GM18517 (cell line): ENCODE measurements around the gene MESP1.

Experiments
- ATAC-seq: cut with Tn5 transposase; IDR thresholded peaks from one replicate; pipeline ENCODE4 v1.9.1; 2021; ENCODE audit warnings: mild to moderate bottlenecking, moderate library complexity; ENCODE audit not compliant: unreplicated experiment

Gene MESP1

DNA sequence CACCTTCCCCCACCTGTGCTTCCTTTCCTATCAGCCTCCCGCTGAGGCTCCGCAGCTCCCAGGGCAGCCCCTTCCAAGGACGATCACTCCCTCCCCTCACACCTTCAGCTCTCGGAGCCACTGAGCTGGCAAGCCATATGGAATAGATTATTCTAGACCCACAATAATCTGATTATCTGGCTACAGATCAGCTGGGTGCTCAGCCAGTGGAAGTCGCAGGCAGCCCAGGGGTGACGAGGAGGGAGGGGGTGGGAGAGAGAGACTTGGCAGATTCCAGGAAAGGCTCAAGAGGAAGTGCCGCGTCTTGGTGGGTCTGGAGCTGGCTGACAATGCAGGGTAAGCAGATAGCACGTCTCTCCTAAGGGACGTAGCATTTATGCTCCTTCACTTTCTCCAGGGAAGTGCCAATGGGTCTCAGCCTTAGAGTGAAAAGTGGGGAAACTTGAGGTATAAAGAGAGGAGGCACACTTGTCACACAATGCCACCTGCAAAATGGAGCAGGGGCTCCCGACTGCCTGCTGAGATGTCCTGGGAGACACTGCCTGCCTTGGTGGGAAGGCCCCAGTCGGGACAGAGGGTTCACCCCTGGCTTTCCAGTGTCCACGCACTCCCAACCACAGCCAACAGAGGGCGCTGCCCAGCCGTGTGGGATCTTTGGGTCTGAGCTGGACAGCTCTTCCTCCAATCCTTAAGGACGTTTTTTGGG is 9.4 kb upstream of the MESP1 start:
- no peak for ATAC-seq

DNA sequence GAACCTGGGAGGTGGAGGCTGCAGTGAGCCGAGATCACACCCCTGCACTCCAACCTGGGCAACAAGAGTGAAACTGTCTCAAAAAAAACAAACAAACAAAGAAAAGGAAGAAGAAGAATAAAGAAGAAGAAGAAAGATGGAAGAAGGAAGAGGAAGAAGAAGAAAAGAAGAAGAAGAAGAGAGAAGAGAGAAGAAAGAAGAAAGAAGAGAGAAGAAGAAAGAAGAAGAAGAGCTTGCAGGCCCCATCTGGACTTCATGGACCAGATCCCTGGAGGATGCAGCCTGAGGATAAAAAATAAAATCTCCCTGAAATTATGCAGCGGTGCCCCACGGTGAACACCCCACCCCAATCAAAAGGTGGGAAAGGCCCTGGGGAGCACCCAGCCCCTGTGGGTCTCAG is 8.8 kb upstream of the MESP1 start:
- no peak for ATAC-seq

DNA sequence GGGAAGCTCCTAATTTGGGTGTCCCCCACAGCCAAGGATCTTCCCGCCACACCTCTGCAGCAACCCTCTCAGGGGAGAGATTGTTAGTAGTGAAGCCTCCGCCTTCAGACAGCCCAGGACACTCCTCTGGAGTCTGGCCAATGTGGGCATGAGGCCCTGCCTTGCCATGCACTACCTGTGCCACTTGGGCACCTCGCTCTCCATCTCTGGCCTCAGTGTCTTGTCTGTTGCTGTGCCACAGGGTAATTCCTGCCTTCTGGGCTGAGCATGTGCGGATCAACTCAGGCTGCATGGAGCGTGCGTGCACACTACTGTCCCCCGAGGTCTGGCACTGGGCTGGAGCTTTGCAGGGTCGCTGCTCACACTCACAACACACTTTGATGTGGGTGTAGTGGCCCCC is 7.9 kb upstream of the MESP1 start:
- no peak for ATAC-seq

DNA sequence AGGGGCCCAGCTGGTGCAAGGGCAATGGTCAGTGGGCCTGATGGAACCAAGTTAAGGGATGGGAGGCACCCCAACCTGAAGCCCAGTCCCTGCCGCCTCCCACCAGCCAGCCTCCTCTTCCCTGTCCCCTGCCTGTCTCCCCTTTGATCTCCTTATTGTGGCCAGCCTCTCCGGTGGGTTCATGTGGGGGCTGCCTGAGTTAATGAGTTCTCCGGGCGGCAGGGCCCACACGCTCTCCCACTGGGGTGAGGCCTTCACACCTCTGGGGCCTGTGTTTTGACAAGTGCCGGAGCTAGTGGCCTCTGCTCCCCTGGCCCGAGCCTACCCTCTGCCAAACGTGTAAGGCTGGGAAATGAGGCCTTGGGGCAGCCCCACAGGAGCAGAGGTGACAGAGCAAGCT is 7.2 kb upstream of the MESP1 start:
- ATAC-seq: no peak

DNA sequence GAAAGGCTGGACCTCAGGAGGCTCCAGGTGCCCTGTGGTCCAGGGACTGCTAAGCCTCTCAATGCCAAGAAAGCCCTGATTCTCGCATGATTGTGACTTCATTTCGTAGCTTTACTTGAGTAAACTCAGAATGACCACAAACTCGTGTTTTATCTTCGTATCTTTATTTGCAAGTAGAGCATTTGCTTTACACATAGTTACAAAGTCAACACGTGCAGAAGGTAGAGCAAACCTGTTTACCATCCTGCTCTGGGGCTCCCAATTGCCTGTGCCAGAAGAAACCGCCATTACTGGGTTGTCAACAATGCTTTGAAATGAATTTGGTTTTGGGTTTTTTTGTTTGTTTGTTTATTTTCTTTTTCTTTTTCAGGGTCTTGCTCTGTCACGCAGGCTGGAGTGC is 5.8 kb upstream of the MESP1 start:
- no peak for ATAC-seq

DNA sequence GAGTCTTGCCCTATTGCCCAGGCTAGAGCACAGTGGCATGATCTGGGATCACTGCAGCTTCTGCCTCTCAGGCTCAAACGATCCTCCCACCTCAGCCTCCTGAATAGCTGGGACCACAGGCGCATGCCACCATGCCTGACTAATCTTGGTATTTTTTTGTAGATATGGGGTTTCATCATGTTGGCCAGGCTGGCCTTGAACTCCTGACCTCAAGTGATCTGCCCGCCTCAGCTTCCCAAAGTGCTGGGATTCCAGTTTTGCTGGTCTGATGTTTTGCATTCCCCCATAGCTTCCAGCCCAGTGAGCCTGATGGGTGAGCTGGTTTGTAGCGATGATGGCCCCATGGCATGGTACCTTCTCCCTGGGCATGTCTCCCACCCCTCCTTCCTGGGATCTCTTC is 4.7 kb upstream of the MESP1 start:
- ATAC-seq: no peak

DNA sequence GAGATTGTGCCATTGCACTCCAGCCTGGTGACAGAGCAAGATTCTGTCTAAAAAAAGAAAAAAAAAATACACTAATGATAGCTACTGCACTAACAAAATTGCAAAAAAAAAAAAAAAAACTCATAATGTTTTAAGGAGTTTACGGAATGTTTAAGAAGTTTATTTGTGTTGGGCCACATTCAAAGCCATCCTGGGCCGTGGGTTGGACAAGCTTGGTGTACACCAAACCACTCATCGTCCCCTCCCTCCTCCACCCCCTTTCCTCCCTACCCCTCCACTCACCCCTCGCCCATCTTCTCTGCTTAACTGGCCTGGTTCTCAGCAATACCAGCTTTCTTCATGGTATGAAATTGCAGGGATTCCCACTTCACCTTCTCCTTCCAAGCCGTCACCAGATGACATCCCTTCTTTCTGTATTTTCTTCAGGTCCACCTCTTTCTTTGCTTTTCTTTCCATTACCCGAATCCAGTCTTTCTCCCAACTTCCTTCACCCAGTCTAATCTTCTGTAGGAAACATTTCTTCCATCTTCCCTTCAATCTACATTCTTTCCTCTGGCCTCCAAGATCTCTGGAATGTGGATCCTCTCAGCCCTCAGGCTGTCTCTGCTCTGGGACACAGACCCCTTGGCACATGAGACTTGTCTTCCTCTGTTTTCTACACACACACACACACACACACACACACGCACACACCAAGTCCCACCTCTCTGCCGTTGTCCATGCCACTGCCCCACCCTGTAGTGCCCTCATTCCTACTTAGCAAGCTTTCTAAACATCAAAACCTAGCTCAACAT is 3.5 kb upstream of the MESP1 start:
- no peak for ATAC-seq

DNA sequence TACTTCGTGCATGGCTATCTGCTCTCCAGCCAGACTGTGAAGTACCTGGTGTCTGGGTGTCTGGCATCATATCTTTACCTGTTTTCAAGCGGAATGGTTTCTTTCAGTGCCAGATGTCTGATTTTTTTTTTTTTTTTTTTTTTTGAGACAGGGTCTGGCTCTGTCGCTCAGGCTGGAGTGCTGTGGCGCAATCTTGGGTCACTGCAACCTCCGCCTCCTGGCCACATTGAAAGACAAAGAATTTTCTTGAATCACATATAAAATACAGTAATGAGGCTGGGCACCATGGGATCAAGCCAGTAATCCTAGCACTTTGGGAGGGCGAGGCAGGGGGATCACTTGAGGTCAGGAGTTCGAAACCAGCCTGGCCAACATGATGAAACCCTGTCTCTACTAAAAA is 2.8 kb upstream of the MESP1 start:
- ATAC-seq: no peak

DNA sequence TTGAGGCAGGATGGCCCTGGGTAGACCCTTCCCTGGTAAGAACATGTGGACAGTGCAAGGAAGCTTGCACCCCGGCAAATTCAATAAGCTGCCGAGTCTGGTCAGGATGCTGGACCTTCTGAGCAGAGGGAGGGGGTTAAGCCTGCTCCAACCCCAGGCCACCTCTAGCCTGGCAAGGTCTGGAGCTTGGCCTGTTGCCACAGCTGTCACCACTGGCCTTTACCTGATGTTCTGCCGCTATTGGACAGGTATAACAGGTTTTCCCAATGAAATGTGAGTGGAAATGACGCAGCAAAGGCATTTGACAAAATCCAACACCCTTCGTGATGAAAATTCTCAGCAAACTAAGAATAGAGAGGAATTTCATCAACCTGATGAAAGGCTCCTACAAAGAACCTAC is 699 bp upstream of the MESP1 start:
- no peak for ATAC-seq

DNA sequence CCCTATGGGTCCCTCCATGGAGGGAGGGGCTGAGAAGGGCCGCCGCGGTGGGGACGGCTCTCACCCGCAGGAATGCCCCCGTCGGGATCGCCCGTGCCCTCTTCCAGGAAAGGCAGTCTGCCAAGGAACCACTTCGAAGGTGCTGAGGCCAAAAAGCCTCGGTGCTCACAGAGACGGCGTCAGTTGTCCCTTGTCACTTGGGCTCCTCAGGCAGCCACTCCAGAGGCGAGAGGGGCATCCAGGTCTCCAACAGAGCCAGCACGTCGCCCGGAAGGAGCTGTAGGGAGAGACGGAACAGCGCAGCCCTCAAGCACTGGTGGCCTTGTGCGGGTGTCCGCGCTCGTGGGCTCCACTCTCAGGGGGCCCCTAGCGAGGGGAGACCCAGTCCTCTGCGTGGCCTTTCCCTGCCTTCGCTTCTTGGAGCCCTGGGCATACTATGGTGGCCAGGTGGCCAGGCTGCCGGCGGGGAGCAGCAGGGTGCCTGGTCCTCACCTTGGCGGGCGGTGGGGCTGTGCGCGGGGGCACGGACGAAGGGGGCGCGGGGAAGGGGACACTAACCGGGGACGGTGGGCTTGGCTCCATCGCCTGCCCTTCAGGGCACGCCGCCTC is 994 bp downstream of the MESP1 start:
- no peak for ATAC-seq

DNA sequence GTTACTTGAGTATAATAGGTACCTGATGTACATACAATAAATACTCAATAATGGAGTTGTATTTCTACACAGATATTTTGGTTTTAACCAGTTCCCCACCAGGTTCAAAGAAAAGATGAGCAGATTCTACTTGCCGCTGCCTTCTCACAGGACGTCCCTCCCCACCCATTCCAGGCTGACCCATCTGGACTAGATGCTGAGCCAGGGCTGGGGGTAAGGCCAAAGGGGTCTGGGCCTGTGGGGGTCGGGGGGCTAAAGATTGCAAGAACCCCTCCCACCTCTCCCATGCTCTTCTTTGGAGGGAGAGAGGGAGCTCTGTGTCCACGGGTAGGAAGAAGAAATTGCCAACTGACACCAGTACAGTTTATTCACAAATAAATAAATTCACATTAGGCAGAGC is 1.5 kb downstream of the MESP1 start:
- no peak for ATAC-seq

DNA sequence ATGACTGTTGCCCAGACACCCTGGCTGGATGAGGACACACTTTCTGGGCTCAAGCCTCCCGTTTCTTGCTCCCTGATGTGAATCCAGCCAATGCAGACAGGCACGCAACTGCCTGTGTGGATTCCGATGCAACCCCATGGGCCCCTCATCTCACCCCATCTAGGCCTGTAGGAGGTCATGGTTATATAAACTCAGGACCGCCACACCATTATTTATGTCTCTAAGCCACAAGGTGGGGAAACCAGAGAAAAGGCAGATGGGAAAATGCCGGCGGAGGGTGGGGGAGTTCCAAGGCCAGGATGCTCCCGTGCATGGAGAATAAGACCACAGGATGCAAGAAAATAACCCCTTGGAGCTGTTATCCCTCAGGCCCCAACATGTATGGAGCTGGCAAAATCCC is 2.0 kb downstream of the MESP1 start:
- ATAC-seq: no peak

DNA sequence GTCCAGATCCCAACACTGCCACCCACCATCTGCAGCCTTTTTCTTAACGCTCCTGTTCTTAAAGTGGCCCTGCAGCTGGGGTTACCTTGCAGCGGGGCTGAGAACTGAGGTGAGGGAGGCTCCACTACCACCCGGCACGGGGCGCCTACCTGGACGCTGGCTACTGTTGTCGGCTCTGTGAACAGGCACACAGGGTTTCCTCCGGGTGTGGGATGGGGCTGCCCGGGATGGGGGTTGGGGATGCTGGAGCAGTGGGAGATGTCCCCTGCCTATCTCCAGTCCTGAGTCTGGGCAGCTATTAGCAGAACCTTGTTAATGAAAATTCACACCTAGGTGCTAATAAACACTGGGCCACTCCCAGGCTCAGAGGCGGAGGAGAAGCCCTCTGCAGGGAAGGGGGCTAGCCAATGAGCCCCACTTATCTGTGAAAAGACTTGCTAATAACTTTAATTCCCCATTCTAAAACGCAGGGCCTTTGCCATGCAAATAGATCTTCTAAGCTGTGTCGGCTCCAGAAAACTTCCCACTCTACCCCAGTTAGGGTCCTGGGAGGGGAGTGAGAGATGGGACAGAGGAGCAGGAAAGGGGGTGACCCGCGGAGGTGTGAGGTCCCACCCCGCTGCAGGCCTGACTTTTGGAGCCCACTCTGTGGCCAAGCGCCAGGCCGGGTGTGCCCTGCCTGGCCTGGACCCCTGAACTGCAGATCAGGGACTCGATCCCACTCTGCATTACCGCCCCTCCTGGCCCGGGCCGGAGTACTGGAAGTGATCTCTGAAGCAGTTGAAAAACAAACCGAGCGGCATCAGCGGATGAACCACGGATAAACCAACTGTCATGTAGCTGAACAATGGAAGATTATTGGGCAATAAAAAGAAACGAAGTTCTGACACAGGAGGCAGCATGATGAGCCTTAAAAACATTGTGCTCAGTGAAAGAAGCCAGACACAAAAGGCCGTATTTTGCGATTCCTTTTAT is 3.1 kb downstream of the MESP1 start:
- ATAC-seq: no peak

DNA sequence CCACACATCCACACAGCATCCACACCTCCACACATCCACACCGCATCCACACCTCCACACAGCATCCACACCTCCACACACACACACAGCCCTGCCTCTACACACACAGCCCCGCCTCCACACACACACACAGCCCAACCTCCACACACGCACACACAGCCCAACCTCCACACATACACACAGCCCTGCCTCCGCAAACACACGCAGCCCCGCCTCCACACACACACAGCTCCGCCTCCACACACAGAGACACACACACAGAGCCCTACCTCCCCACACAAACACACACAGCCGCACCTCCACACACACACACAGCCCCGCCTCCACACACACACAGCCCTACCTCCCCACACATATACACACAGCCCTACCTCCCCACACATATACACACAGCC is 4.7 kb downstream of the MESP1 start:
- ATAC-seq: no peak

DNA sequence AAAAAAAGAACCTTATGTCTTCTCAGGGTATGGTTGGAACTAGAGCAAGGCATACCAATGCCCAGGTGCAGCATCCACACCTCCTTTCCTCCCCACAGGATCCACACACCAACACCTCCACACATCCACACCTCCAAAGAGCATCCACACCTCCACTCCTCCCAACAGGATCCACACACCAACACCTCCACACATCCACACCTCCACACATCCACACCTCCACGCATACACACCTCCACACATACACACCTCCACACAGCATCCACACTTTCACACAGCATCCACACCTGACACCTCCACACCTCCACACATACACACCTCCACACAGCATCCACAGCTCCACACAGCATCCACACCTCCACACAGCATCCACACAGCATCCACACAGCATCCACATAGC is 5.3 kb downstream of the MESP1 start:
- no peak for ATAC-seq

DNA sequence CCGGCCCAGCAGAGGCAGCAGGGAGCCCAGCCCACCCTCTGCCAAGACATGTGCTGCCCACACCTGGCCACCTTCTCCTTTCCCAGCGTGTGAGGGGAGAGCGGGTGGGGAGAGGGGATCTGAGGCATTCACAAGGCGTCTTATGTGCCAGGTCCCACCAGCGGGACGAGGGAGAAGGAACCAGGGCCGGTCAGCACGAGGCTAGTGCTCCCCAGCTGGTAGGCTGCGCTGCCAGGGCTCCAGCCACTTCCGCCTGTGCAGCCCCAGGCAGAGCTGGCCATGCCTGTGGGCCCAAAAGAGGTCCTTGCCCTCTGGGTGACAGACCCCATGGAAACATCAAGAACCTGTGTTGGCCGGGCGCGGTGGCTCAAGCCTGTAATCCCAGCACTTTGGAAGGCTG is 5.9 kb downstream of the MESP1 start:
- ATAC-seq: no peak

DNA sequence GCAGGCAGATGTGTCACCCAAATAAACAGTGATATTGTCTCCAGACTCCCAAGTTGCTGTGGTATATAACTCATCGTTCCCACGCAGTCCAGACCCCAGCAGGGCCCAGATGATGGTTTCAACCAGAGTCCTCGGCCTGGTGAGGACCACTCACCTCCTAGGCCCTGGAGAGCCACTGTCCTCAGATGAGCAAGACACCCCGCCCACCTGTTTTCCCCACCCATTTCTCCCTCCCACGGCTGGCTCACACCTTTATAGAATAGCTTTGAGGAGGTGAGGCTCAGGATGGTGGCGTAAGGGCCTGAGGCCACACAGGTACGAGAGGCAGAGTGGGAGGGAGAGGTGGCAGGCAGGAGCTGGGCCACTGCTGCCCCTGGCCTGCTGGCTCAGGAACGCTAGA is 7.5 kb downstream of the MESP1 start:
- ATAC-seq: no peak

DNA sequence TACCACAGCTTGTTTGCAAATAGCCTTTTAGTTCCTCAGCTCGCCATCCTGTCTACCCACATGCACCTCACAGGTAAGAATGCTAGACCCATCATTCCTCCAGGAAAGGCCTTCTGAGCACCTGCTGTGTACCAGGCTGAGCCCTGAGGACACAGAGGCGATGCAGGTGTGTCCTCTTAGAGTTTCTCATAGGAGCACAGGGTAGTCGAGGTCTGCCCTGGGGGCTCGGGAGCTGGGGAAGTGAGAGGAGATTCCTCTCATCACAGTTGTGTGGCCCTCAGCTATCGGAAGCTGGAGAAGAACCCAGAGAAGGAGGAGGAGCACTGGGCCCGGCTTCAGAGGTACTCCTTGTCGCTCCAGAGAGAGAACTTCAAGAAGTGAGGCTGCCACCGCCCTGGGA is 8.0 kb downstream of the MESP1 start:
- ATAC-seq: no peak

DNA sequence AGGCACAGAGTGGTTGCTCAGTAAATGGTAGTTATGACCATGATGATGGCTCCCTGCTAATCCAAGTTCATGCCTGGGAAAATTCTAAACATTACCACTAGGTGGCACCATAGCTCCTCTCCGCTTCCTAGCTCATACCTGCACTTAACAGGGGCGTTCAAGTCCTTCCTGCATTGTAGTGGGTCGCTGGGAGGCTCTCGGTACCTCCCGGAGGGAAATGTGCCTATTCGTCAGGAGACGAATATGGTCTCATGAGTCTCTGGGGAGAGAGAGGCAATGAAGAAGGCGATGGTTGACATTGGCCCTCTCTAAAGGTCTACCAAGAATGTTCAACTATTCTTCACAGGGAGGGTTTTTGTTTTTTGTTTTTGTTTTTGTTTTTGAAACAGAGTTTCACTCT is 10.9 kb downstream of the MESP1 start:
- no peak for ATAC-seq

DNA sequence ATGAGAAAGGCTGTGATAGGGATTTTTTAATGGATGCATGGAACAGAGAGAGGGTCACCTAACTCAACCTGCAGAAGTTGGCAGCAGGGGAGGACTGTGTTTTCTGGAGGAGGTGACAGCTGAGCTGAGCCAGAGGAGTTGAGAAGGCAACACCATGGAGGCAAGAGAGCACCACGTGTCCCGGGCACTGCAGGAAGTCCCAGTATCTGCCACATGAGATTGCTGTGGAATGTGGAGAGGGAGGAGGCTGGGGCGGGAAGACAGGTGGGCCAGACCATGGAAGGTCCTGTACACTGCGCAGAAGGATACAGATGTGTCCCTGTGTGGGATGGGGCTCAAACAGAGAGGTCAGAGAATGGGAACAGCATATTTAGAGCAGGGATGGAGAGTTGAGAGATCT is 15.3 kb downstream of the MESP1 start:
- ATAC-seq: no peak
